Heart right ventricle (tissue), 16 donors: ENCODE data around the gene KLHDC10. TPM values are rescaled to one million over a fixed set of nuclear protein-coding genes. Genes with fewer than 3 reads are reported as not detected.

Source experiments
- ATAC-seq, 8 donors: fragments of 200-7000 bp; cut with Tn5 transposase; one replicate each; pipeline ENCODE4 v1.9.1; 2020; ENCODE audit warnings: mild to moderate bottlenecking in 8 of 8, moderate library complexity in 8 of 8, moderate number of reproducible peaks in 1 of 8
- DNase-seq, 2 donors: peaks; one replicate each; pipeline ENCODE4 v3.0.0-alpha.2; 2020
- H3K27ac ChIP-seq, 10 donors: fragments of 200-600 bp; sonication (generic) in 2 of 10; one replicate each; pipeline versions ENCODE4 v1.5.0 to v1.8.0; 2020 to 2022; ENCODE audit warnings: mild to moderate bottlenecking in 3 of 10
- H3K27me3 ChIP-seq, 7 donors: fragments of 200-600 bp; one replicate each; pipeline ENCODE4 v1.8.0; 2021 to 2022; ENCODE audit warnings: mild to moderate bottlenecking in 2 of 7
- H3K36me3 ChIP-seq, 9 donors: fragments of 200-600 bp; sonication (generic) in 1 of 9; one replicate each; pipeline versions ENCODE4 v1.5.0 to v1.8.0; 2020 to 2022; ENCODE audit warnings: mild to moderate bottlenecking in 2 of 9
- H3K4me1 ChIP-seq, 9 donors: fragments of 200-600 bp; sonication (generic) in 1 of 9; one replicate each; pipeline versions ENCODE4 v1.5.0 to v1.8.0; 2020 to 2022; ENCODE audit warnings: mild to moderate bottlenecking in 4 of 9
- H3K4me3 ChIP-seq, 10 donors: fragments of 200-600 bp; sonication (generic) in 2 of 10; one replicate each; pipeline versions ENCODE4 v1.5.0 to v1.8.0; 2020 to 2022; ENCODE audit warnings: mild to moderate bottlenecking in 7 of 10, moderate library complexity in 2 of 10
- H3K9me3 ChIP-seq, 11 donors: fragments of 200-600 bp in 10 of 11; sonication (generic) in 2 of 11; one replicate each; pipeline versions ENCODE4 v1.5.0 to v1.8.0; 2013 to 2022; ENCODE audit warnings: mild to moderate bottlenecking in 2 of 11, control low read depth in 1 of 11, moderate library complexity in 1 of 11
- CTCF ChIP-seq, 9 donors: fragments of 200-600 bp; sonication (generic) in 2 of 9; IDR thresholded peaks; one replicate each; pipeline versions ENCODE4 v1.5.0 to v1.8.0; 2021 to 2022; ENCODE audit warnings: antibody characterized with exemption in 9 of 9, mild to moderate bottlenecking in 5 of 9, moderate library complexity in 1 of 9
- WGBS, 2 donors: extraction: QIAGEN DNeasy Blood & Tissue Kit; methylation state at CpG; one replicate each; pipeline ENCODE4 v1.1.7; 2013; ENCODE audit warnings: inconsistent platforms in 1 of 2; 5-methylcytosine and 5-hydroxymethylcytosine counted together
- intact Hi-C, 10 donors: fragments of 100-400 bp; cut with DNase I; formaldehyde crosslinking; loops; one replicate each; pipeline versions ENCODE4 v1.11.1 to v1.14.2; 2022
- long read RNA-seq, 3 donors: library from polyadenylated mRNA; unstranded; transcript quantifications; one replicate each; pipeline ENCODE4 v2.0.0, GENCODE V29; 2020 to 2021
- polyA plus RNA-seq, 2 donors: library from polyadenylated mRNA; stranded (reverse); fragments of 200-250 nt; gene quantifications; one replicate each; pipeline ENCODE4 v1.2.3, GENCODE V29; 2013
- total RNA-seq, 10 donors: library from RNA; stranded (reverse); fragmentation: NEBNext Ultra II Directional in 3 of 10; extraction: Animal tissue kit (Norgen Biotek cat#: 25700) in 3 of 10; gene quantifications; one replicate each; pipeline versions ENCODE4 v1.2.1 to v1.2.4, GENCODE V29; 2021 to 2023
- donor health status: Arrhythmogenic right ventricular cardiomyopathy.
- donor health status: ischemic (EF 13 %, LVEDD 7.1; RV severe dilation, severe dysfunction).
- donor health status: healthy with polysubstance abuse.
- donor health status: DM: no; HTN: yes; CAD: no.
- donor health status: DM: no; HTN: no; CAD: no.
- donor health status: ischemic (EF 25% LVEDD 6.9; RV normal size, moderate dysfunction).
- donor health status: ischemic (EF 25% LVEDD 5.7; RV mildly dilated, moderate dysfunction).
- donor health status: healthy.
- donor health status: DM: yes; HTN: yes; CAD: no.
- donor health status: Ischemic cardiomyopathy.
- donor health status: ischemic (EF 35%, LVEDD 5.7; RV mildly dilated, moderate dysfunction).
- donor health status: nonischemic (EF 11% LVEDD 7.7; RV severe dilation, severe dysfunction).
- donor health status: DM: yes; HTN: yes; CAD: no.
- donor health status: PGD.
- donor health status: ischemic (EF 29% LVEDD 5.4; RV normal size, mild dysfunction).
- donor health status: nonischemic (EF 23%, LVEDD 6.1; RV moderate dilation, normal function).

Gene KLHDC10
- total RNA-seq (10 to 100 TPM; 23.4 to 33.7 (median 28.6) TPM), polyA plus RNA-seq (10 to 100 TPM in 1 of 2 donors, 1 to 10 TPM in 1; 9.1 to 10.2 TPM)
- long read RNA-seq, donor 1, partial matches to known transcripts, result 11 of 19 reads
- long read RNA-seq, donor 1, other reads (novel, unspliced or antisense), result 8 of 19 reads
- long read RNA-seq, donor 2, full-length matches to known transcripts, result 1 of 18 reads
- long read RNA-seq, donor 2, partial matches to known transcripts, result 4 of 18 reads
- long read RNA-seq, donor 2, other reads (novel, unspliced or antisense), result 13 of 18 reads
- long read RNA-seq, donor 3, partial matches to known transcripts, result 5 of 19 reads
- long read RNA-seq, donor 3, other reads (novel, unspliced or antisense), result 14 of 19 reads

GRCh38 chr7:130069978-130070860 lies at the start of gene KLHDC10:
Gene KLHDC10 (plus strand): TSS chr7:130070534. CDS start chr7:130070644, 110 bp downstream.
- Histone ChIP-seq H3K4me1 (peaks cover 0 to 43% (median 33%) of the 10 kb centered on the region in 9 donors), H3K4me3 (peak within 1 kb of the TSS; percentile 70 to 98 (median 90)), H3K36me3 (no peaks in the 10 kb centered on the region), H3K9me3 (no peaks in the 10 kb centered on the region), H3K27me3 (no peaks in the 10 kb centered on the region), H3K27ac (peak within 1 kb of the TSS; percentile 61 to 93 (median 86))
- intact Hi-C loops, result loop anchor here in 7 of 10 donors (5.0 to 10.0 kb wide), 5 partner anchors 135 to 765 kb away; partner anchors contain the start of genes SSMEM1 (in 1 of the 7) and TMEM209 (in 1 of the 7)
- 0 to 1% methylated on average over 57 of the region's 57 CpGs for WGBS, 2 donors
- peak; percentile 98 to 100 (median 99) for ATAC-seq
- TF ChIP-seq CTCF (IDR thresholded peaks at IDR 0.05), result no peak
- DNase-seq, result peak; percentile 95 to 99

- DNase-seq, result peak; percentile 18 to 66
- Histone ChIP-seq H3K4me1 (peaks cover 0 to 16% (median 0%) of the 10 kb centered on the region in 9 donors), H3K4me3 (no peak overlapping the region), H3K27ac (peak overlapping the region; percentile 33 to 85 (median 73)), H3K36me3 (peaks cover 5 to 100% (median 66%) of the 10 kb centered on the region in 9 donors), H3K9me3 (no peaks in the 10 kb centered on the region), H3K27me3 (no peaks in the 10 kb centered on the region)
- no peak for TF ChIP-seq CTCF (IDR thresholded peaks at IDR 0.05)
- ATAC-seq, result peak; percentile 44 to 84 (median 75)
- 63 to 72% methylated on average over 10 of the region's 10 CpGs for WGBS, 2 donors
- intact Hi-C loops, result no loop called here
Measured at GRCh38 chr7:130021105-130021834, 49.1 kb upstream of the KLHDC10 start.

- Histone ChIP-seq H3K36me3 (peaks cover 5 to 100% (median 69%) of the 10 kb centered on the region in 9 donors), H3K9me3 (no peaks in the 10 kb centered on the region), H3K4me3 (no peak overlapping the region), H3K27me3 (no peaks in the 10 kb centered on the region), H3K4me1 (peaks cover 0 to 16% (median 0%) of the 10 kb centered on the region in 9 donors), H3K27ac (peak overlapping the region; percentile 33 to 85 (median 73))
- intact Hi-C loops, result no loop called here
- peak; percentile 34 to 54 for DNase-seq
- peak; percentile 73 to 92 (median 86) for ATAC-seq
- 58 to 70% methylated on average over 9 of the region's 9 CpGs for WGBS, 2 donors
- TF ChIP-seq CTCF (IDR thresholded peaks at IDR 0.05), result no peak
Measured at GRCh38 chr7:130022115-130022514, 48.2 kb upstream of the KLHDC10 start.
